Bone marrow (tissue), 2 donors: ENCODE measurements around the gene STS.
"Not testable (repeated sequence)": the region's sequence is repeated elsewhere in the genome, so short reads cannot be mapped to it uniquely, and the experiment has no call there.

Source experiments
- DNase-seq, 2 donors: peaks; one replicate each; lab custom pipeline; 2025; lab: John Stamatoyannopoulos, UW

Gene STS

GRCh38 chrX:7139202-7140081 is 8.1 kb upstream of the STS start:
- DNase-seq = no peak

GRCh38 chrX:7143076-7143475 is 4.4 kb upstream of the STS start:
- no peak for DNase-seq

- DNase-seq = no peak
Measured at GRCh38 chrX:7143941-7144525, 3.5 kb upstream of the STS start.

GRCh38 chrX:7145454-7145853 is 2.1 kb upstream of the STS start:
- no peak for DNase-seq

GRCh38 chrX:7146020-7146702 is 1.4 kb upstream of the STS start:
- no peak for DNase-seq

GRCh38 chrX:7146703-7147412 is 654 bp upstream of the STS start:
- no peak for DNase-seq

GRCh38 chrX:7147978-7148854 is 704 bp downstream of the STS start, which contains the start of gene PUDP:
PUDP (minus strand) TSS chrX:7148153; CDS start chrX:7148113, 40 bp downstream.
- DNase-seq = peak; percentile 40 to 73

- DNase-seq = no peak
Measured at GRCh38 chrX:7149411-7149810, 1.9 kb downstream of the STS start.

GRCh38 chrX:7153231-7153630 is 5.7 kb downstream of the STS start:
- DNase-seq = no peak

- no peak for DNase-seq
Measured at GRCh38 chrX:7154041-7154597, 6.6 kb downstream of the STS start.

- DNase-seq = no peak
Measured at GRCh38 chrX:7155163-7155562, 7.7 kb downstream of the STS start.

- DNase-seq = no peak
Measured at GRCh38 chrX:7156879-7157278, 9.4 kb downstream of the STS start.

- no peak for DNase-seq
Measured at GRCh38 chrX:7158468-7158990, 11.0 kb downstream of the STS start.

GRCh38 chrX:7159149-7159861 is 11.8 kb downstream of the STS start:
- DNase-seq = no peak

GRCh38 chrX:7163146-7163677 is 15.7 kb downstream of the STS start:
- DNase-seq = no peak

GRCh38 chrX:7164174-7164573 is 16.7 kb downstream of the STS start:
- no peak for DNase-seq

- DNase-seq = no peak
Measured at GRCh38 chrX:7168371-7168770, 20.9 kb downstream of the STS start.

- no peak for DNase-seq
Measured at GRCh38 chrX:7169627-7170026, 22.1 kb downstream of the STS start.

GRCh38 chrX:7170898-7171297 is 23.4 kb downstream of the STS start:
- DNase-seq = no peak

- not testable (repeated sequence) for DNase-seq
Measured at GRCh38 chrX:7178859-7179258, 31.3 kb downstream of the STS start.
